DOHH2 (cell line): ENCODE measurements around the gene FXYD6.

Experiments used
- CTCF ChIP-seq: fragments of 200-600 bp; sonication (generic); IDR thresholded peaks from one replicate; pipeline ENCODE4 v1.5.1; 2014; ENCODE audit warnings: antibody characterized with exemption, mild to moderate bottlenecking, low read depth, low read length; ENCODE audit not compliant: poor library complexity, severe bottlenecking
- EZH2phosphoT487 ChIP-seq: fragments of 200-600 bp; sonication (generic); IDR thresholded peaks from 2 replicates; pipeline ENCODE4 v1.6.1; 2017; ENCODE audit warnings: borderline replicate concordance, mild to moderate bottlenecking, antibody characterized with exemption, low read length, moderate library complexity, mixed read lengths

- TF ChIP-seq CTCF = no peak
- no peak for TF ChIP-seq EZH2phosphoT487
Measured at GRCh38 chr11:117903505-117904382, 27.3 kb upstream of the FXYD6 start.
